ENCODE data around the gene LONRF2. TPM values are rescaled to one million over a fixed set of nuclear protein-coding genes. Genes with fewer than 3 reads are reported as not detected.

LONRF2 gene
- polyA plus RNA-seq, 2 of the 4 experiments (the other 2 are of a cell fraction), result 4.8 to 17.9 TPM

GRCh38 chr2:100266126-100266525 is 56.2 kb downstream of the LONRF2 start:
- ChIA-PET POLR2A (no interaction called here), CTCF (interaction anchor here (0.5 to 9.0 kb wide), 8 partner anchors 9 to 707 kb away, joined by 3 to 188 read pairs (median 4); no protein-coding TSS in a partner anchor)
- ATAC-seq (no peak), DNase-seq (ENCODE audit: low read depth in 1 of 2, low spot score in 1 of 2) (no peak), FAIRE-seq (no peak)
- Histone ChIP-seq H3K9me3 (0 out of 3 replicates have a peak, but pooled peaks cover 4% of the 10 kb centered on the region), H3K4me2 (no peak overlapping the region), H3K4me3 (no peak overlapping the region), H3K27ac (peak overlapping the region in 1 of 2 experiments; percentile 58; a peak in 3 of 6 replicates), H3K4me1 (peaks cover 13% of the 10 kb centered on the region; the same call in 1 of the 3 replicates)
- WGBS (ENCODE audit: missing lambda C conversion rate), result 94% methylated on average over 7 of the region's 7 CpGs
- TF ChIP-seq EHF (CRISPR knock-in tag; IDR thresholded peaks at IDR 0.05), result no peak
- TF ChIP-seq NR3C1 (IDR thresholded peaks at IDR 0.05), result no peak
- TF ChIP-seq PBX3 (IDR thresholded peaks at IDR 0.05), result no peak

GRCh38 chr2:100265226-100265625 is 57.1 kb downstream of the LONRF2 start:
- TF ChIP-seq FOXS1 (CRISPR knock-in tag; IDR thresholded peaks at IDR 0.05) (no peak), MYC (IDR thresholded peaks at IDR 0.05; ENCODE audit: borderline replicate concordance, low read length) (no peak), CHD4 (IDR thresholded peaks at IDR 0.05; ENCODE audit: borderline replicate concordance) (no peak), NFE2L2 (conservative IDR thresholded peaks at IDR 0.05; ENCODE audit: low read length) (no peak), MAZ (IDR thresholded peaks at IDR 0.05; ENCODE audit: borderline replicate concordance, low read depth, low read length) (no peak), BHLHE40 (IDR thresholded peaks at IDR 0.05; ENCODE audit: low read depth, low read length) (no peak), SMC3 (IDR thresholded peaks at IDR 0.05) (no peak), ZNF302 (CRISPR knock-in tag; IDR thresholded peaks at IDR 0.05) (no peak), CTCF (IDR thresholded peaks at IDR 0.05) (no peak), CBX8 (IDR thresholded peaks at IDR 0.05) (no peak)
- no peak for FAIRE-seq
- DNase-seq (ENCODE audit: low read depth in 1 of 2, low spot score in 1 of 2), result no peak
- 88% methylated on average over 9 of the region's 9 CpGs for WGBS (ENCODE audit: missing lambda C conversion rate)
- H3K9me3 ChIP-seq, result 0 out of 3 replicates have a peak, but pooled peaks cover 4% of the 10 kb centered on the region
- H3K4me1 ChIP-seq, result peaks cover 13% of the 10 kb centered on the region; the same call in 1 of the 3 replicates
- H3K4me3 ChIP-seq, result no peak overlapping the region
- ChIA-PET POLR2A (no interaction called here), CTCF (interaction anchor here (0.7 to 9.0 kb wide), 6 partner anchors 10 to 533 kb away, joined by 3 to 188 read pairs (median 4); no protein-coding TSS in a partner anchor)
- H3K27ac ChIP-seq, result peak overlapping the region in 1 of 2 experiments; percentile 58; a peak in 4 of 6 replicates
- ATAC-seq, result no peak
- no peak overlapping the region for H3K4me2 ChIP-seq

- ATAC-seq (no peak), DNase-seq (ENCODE audit: low read depth in 1 of 2, low spot score in 1 of 2) (no peak), FAIRE-seq (no peak)
- H3K4me1 ChIP-seq, result peaks cover 13% of the 10 kb centered on the region; the same call in 1 of the 3 replicates
- POLR2A ChIA-PET, result no interaction called here
- TF ChIP-seq HMGXB4 (CRISPR knock-in tag; IDR thresholded peaks at IDR 0.05; ENCODE audit: borderline replicate concordance), result no peak
- peak overlapping the region in 1 of 2 experiments; percentile 58; a peak in 3 of 6 replicates for H3K27ac ChIP-seq
- no peak overlapping the region for H3K4me2 ChIP-seq
- H3K9me3 ChIP-seq, result 0 out of 3 replicates have a peak, but pooled peaks cover 4% of the 10 kb centered on the region
- WGBS (ENCODE audit: missing lambda C conversion rate), result 84% methylated on average over 4 of the region's 4 CpGs
- H3K4me3 ChIP-seq, result no peak overlapping the region
- CTCF ChIA-PET, result interaction anchor here (5.2 to 9.0 kb wide), 4 partner anchors 11 to 119 kb away, joined by 35 to 188 read pairs (median 101); no protein-coding TSS in a partner anchor
Measured at GRCh38 chr2:100264651-100265050, 57.6 kb downstream of the LONRF2 start.
